ENCODE data around the gene LRRC26.

LRRC26 gene

GRCh38 chr9:137171149-137171900 is 1.5 kb upstream of the LRRC26 start:
- H3K9ac ChIP-seq (ENCODE audit: low read length), result no peak overlapping the region
- no peaks in the 10 kb centered on the region for H4K20me1 ChIP-seq (ENCODE audit: insufficient read depth, low read length)
- H3K36me3 ChIP-seq (ENCODE audit: insufficient read depth, low read length), result no peaks in the 10 kb centered on the region
- H3K27ac ChIP-seq (ENCODE audit: low read depth, low read length, poor library complexity, severe bottlenecking), result no peak overlapping the region
- H3K9me3 ChIP-seq (ENCODE audit: low read length), result no peaks in the 10 kb centered on the region
- H3K4me3 ChIP-seq (ENCODE audit: low read depth, low read length, poor library complexity, severe bottlenecking), result no peak overlapping the region
- no peak for TF ChIP-seq EZH2 (IDR thresholded peaks at IDR 0.05; ENCODE audit: borderline replicate concordance, low read length)
- TF ChIP-seq CTCF (IDR thresholded peaks at IDR 0.05; ENCODE audit: low read length), result no peak
- H3F3A ChIP-seq (ENCODE audit: insufficient read depth, low read length), result peaks cover 3% of the 10 kb centered on the region; the same call in 1 of the 2 replicates
- H3K4me2 ChIP-seq (ENCODE audit: low read length), result no peak overlapping the region
- H3K9me2 ChIP-seq (ENCODE audit: low read depth, low read length), result no peaks in the 10 kb centered on the region
- no peak overlapping the region for H2AFZ ChIP-seq (ENCODE audit: low read length)
- H3K79me2 ChIP-seq (ENCODE audit: insufficient read depth, low read length), result no peaks in the 10 kb centered on the region
- peaks cover 13% of the 10 kb centered on the region for H3K27me3 ChIP-seq (ENCODE audit: insufficient read depth, low read length)
- peaks cover 21% of the 10 kb centered on the region for H3K4me1 ChIP-seq (ENCODE audit: insufficient read depth, low read length, severe bottlenecking)

- Histone ChIP-seq H2AFZ (ENCODE audit: low read length) (no peak overlapping the region), H3K79me2 (ENCODE audit: insufficient read depth, low read length) (no peaks in the 10 kb centered on the region), H3F3A (ENCODE audit: insufficient read depth, low read length) (no peaks in the 10 kb centered on the region), H3K9ac (ENCODE audit: low read length) (no peak overlapping the region), H3K4me2 (ENCODE audit: low read length) (no peak overlapping the region), H3K9me2 (ENCODE audit: low read depth, low read length) (no peaks in the 10 kb centered on the region), H3K9me3 (ENCODE audit: low read length) (no peaks in the 10 kb centered on the region), H4K20me1 (ENCODE audit: insufficient read depth, low read length) (no peaks in the 10 kb centered on the region), H3K27me3 (ENCODE audit: insufficient read depth, low read length) (peaks cover 16% of the 10 kb centered on the region), H3K4me3 (ENCODE audit: low read depth, low read length, poor library complexity, severe bottlenecking) (no peak overlapping the region), H3K4me1 (ENCODE audit: insufficient read depth, low read length, severe bottlenecking) (peaks cover 21% of the 10 kb centered on the region), H3K27ac (ENCODE audit: low read depth, low read length, poor library complexity, severe bottlenecking) (no peak overlapping the region), H3K36me3 (ENCODE audit: insufficient read depth, low read length) (no peaks in the 10 kb centered on the region)
- TF ChIP-seq EZH2 (IDR thresholded peaks at IDR 0.05; ENCODE audit: borderline replicate concordance, low read length) (no peak), CTCF (IDR thresholded peaks at IDR 0.05; ENCODE audit: low read length) (no peak)
Observed at GRCh38 chr9:137170486-137171148, 766 bp upstream of the LRRC26 start.

- Histone ChIP-seq H3K27me3 (ENCODE audit: insufficient read depth, low read length) (peaks cover 14% of the 10 kb centered on the region), H3K9me2 (ENCODE audit: low read depth, low read length) (no peaks in the 10 kb centered on the region), H3K4me3 (ENCODE audit: low read depth, low read length, poor library complexity, severe bottlenecking) (peak overlapping the region; percentile 30), H3K9me3 (ENCODE audit: low read length) (no peaks in the 10 kb centered on the region), H3K27ac (ENCODE audit: low read depth, low read length, poor library complexity, severe bottlenecking) (no peak overlapping the region), H3K36me3 (ENCODE audit: insufficient read depth, low read length) (no peaks in the 10 kb centered on the region), H3F3A (ENCODE audit: insufficient read depth, low read length) (no peaks in the 10 kb centered on the region), H3K79me2 (ENCODE audit: insufficient read depth, low read length) (no peaks in the 10 kb centered on the region), H3K9ac (ENCODE audit: low read length) (no peak overlapping the region; the same call in 1 of the 2 replicates), H2AFZ (ENCODE audit: low read length) (no peak overlapping the region), H4K20me1 (ENCODE audit: insufficient read depth, low read length) (no peaks in the 10 kb centered on the region), H3K4me2 (ENCODE audit: low read length) (peak overlapping the region; percentile 43), H3K4me1 (ENCODE audit: insufficient read depth, low read length, severe bottlenecking) (peaks cover 11% of the 10 kb centered on the region)
- TF ChIP-seq CTCF (IDR thresholded peaks at IDR 0.05; ENCODE audit: low read length) (no peak), EZH2 (IDR thresholded peaks at IDR 0.05; ENCODE audit: borderline replicate concordance, low read length) (no peak)
Observed at GRCh38 chr9:137168904-137169856, 671 bp downstream of the LRRC26 start.

Measured in OCI-LY1 (cell line).